ENCODE results near the gene GRAP2.

Gene GRAP2

DNA sequence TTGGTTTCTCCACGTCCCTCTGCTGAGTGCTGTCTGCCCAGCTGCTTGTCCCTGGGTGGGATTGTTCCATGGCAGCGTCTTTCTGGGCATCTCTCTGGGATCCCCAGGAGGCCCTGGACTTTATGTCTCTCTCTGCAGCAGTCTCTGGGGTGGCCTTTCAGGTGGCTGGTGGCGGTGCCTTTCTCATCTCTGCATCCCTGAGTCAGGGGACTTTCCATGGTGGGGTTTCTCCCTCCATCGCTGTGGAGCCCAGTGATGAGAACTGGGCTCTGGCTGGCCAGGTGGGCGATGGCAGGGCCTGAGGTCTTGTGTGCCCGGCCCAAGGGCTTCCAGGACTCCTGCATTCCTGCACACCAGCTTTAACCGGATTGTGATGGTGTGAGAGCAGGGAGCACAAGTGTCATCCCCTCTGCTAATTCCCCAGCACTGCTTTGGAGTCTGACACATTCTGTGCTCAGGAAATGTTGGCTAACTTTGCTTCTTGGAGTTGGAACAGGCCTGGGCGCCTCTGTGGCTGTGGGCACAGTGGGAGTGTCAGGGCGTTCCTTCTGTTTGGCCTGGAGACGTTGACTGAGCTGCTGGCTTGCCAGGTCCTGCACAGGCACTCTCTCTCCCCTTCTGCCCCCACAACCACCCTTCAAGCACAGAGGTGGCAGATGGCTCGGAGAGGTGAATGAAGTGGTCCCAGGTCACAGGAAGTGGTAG lies 121.8 kb downstream of the GRAP2 start:
- DNase-seq = no peak
